ENCODE results near the gene SLC16A9. TPM values are rescaled to one million over a fixed set of nuclear protein-coding genes. Genes with fewer than 3 reads are reported as not detected.
A peak's percentile ranks its signal among the peaks of the same experiment; 100 is the strongest.

The SLC16A9 gene
- polyA plus RNA-seq, 1 donor, result 43.4 TPM

DNA sequence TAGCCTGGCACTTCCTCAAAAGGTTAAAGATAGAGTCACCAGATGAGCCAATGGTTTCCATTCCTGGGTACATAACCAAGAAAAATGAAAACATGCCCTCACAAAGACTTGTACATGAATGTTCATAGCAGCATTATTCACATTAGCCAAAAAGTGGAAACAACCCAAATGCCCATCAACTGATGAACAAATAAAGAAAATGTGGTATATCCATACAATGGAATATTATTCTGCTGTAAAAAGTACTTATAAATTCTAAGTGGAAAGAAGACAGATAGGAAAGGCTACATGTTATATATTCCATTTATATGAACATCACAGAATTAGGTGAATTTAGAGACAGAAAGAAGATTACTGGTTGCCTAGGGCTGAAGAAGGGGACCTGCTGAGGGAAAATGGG lies 10.7 kb upstream of the SLC16A9 start:
- no peak for DNase-seq

DNA sequence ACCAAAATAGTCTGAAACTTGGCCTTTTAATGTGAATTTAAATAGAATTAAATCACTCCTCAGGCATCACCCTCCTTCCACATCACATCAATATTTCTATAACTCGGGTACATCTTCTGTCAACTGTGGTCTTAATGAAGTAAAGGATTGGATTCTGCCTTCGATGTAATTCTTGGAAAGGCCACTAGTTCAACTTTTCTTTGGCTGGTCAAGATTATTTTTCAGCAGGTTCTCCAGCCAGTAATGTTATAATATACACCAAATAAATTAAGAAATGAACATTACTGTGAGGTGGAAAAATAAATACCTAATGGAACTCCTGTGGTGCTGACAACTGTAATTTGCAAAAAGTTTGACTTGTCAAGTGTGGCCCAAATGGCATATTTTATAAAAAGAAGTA lies 9.7 kb upstream of the SLC16A9 start:
- DNase-seq, result no peak

DNA sequence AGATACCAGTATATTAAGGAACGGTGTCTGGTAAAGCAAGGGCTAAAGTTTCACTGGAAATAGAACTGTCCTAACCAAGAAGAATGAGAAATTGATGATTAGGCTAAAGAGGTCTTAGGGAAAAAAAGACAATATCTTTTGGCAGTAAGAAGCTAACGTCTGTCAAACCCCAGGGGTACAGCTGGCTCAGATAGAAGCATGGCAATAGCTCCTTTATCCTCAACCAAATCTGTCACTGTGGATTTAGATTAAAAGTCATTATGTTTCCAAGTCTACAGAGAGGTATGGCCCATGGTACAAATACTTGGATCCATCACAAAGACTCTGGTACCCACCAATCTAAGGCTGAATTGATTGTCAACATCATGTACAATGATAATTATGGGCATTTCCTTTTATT lies 8.6 kb upstream of the SLC16A9 start:
- DNase-seq, result no peak

DNA sequence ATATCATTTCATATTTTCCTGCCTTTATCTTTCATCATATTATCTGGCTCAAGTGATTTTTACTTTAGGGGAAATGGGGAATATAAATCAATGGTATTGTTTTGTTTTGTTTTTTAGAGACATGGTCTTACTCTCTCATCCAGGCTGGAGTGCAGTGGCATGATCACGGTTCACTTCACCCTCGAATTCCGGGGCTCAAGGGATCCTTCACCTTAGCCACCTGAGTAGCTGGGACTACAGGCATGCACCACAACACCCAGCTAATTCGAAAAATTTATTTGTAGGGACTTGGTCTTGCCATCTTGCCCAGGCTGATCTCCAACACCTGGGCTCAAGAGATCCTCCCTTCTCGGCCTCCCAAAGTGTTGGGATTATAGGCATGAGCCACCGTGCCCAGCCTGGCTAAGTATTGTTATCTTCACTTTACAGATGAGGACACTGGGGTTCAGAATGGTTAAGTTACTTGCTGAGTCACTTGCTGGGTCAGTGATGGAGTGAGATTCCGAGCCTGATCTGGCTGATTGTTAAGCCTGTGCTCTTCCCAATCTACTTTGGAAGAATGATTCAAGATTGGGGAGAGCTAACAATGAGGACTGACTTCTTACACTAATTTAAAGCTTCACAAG lies 3.7 kb upstream of the SLC16A9 start:
- no peak for DNase-seq

DNA sequence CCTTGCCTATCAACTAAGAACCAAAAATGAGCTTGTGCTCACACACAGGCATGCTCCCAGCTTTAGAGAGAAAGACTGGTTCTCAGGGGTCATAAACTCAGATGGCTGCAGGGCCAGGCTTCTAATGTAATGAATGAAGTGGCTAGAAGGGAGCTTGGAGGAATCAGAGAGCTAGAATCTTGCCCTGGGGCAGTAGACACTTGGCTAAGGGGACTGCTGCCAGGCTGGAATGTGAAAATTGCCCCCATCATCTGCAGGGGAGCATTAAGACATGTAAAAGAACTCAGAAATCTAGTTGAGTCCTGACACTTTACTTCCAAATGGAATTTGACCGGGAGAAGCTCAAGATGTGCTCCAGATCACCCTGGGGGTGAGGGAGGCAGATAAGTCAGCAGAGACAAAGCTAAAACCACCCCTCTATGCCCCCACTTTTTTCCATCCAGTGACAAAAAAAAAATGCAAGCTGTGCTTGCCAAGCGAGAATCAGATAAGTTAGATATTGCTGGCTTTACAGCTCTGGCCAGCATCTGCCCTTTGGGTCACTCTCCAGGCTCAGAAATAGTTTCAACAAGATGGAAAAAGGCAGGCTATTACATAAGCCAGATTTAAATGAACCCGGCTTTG lies 2.3 kb upstream of the SLC16A9 start:
- DNase-seq, result no peak

DNA sequence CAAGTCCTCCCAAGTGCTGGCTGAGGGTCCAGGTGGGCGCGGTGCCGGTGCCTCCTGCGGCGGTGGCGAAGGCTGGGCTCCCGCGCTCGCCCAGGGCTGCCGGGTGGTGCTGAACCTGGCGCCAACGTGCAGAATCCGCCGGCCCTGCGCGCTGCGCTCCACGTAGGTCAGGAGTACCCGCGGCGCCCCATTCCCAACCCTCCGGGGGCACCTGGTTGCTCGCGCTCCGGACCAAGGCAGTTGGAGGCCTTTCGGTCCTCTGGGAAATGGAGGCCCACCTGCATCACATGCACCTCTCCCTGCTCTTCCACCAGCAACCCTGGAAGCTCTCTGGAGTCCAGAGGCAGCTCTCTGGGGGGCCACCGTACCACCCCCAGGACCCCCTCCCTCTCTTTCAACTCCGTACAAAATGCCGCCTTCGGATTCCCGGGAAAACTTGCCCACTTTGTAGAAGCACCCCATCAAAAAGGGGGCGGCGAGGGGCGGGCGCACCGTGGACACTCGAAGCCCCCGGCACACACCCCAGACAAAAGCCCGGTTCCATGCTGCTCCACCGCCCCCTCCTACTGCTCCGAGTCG lies 745 bp downstream of the SLC16A9 start:
- DNase-seq, result peak; percentile 43

DNA sequence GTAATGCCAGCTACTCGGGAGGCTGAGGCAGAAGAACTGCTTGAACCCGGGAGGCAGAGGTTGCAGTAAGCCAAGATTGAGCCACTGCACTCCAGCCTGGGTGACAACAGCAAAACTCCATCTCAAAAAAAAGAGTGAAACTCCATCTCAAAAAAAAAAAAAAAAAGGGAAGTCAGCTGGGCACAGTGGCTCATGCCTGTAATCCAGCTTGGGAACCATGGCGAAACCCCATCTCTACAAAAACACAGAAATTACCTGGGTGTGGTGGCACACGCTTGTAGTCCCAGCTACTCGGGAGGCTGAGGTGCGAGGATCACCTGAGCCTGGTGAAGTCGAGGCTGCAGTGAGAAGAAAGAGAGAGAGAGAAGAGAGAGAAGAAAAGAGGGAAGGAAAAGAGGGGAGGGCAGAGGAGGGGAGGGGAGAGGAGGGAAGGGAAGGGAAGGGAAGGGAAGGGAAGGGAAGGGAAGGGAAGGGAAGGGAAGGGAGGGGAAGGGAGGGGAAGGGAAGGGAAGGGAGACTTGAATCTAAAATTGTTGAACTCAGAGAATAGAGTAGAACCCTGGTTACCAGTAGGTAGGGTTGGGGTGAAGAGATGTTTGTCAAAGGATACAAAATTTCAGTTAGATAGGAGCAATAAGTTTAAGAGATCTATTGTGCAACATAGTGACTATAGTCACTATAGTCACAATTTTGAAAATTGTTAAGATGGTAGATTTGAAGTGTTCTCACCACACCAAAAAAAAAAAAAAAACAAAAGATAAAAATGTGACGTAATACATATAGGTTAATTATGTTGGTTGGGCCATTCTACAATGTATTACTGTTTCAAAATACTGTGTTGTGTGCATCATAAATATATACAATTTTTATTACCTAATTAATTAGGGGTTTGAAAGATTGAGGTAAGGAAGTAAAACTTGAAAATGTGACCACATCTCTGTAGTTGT lies 2.5 kb downstream of the SLC16A9 start:
- no peak for DNase-seq

DNA sequence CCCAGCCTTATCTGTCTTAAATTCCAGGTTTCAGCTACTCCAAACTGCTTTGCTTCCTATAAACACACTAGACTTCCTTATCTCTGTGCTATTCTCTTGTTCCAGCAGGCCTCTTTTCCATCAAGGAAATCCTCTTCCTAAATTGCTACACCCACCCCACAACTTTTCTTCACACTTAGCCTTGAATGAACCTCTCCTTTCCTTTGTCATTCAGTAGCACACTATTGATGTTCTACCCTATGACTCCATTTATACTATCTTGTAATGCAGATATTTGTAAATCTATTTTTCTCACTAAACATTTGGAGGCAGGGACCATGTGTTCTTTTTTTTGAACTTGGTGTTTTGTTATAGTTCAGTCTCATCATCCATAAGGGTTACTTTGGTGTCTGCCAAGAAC lies 3.7 kb downstream of the SLC16A9 start:
- no peak for DNase-seq

DNA sequence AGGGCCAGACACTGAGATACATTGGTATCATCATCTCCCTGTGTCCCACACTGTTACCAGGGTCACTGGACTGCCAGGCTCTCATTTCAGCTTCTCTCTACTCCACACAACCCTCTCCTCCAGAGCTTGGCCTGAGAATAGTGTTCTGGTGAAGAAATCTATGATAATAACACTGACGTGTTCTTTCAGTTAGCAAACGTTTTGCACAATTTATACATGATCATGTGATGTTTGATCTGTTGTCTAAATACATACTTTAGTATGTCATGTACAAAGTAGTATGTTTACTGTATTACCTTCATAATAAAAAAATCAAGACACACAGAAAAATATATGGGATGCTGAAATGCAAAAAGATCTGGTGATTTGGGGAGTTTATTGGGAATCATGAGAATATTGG lies 5.0 kb downstream of the SLC16A9 start:
- no peak for DNase-seq

DNA sequence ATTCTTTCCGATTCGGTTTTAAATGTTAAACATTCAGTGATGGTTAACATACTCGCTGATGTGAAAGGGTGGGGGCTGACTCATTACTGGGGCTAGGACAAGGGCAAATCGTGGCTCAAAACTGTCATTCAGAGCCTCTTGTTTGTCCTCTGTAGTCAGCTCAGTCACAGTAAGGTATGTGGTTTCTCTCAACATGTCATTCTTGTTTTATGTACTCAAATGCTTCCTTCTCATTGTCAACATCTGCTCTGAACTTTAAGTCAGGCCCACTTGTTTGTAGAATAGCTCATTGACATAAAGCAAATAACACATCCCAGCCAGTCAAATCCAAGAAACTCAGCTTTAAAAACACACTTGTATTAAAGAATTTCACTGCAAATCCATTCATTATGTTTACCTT lies 7.3 kb downstream of the SLC16A9 start:
- DNase-seq, result no peak

DNA sequence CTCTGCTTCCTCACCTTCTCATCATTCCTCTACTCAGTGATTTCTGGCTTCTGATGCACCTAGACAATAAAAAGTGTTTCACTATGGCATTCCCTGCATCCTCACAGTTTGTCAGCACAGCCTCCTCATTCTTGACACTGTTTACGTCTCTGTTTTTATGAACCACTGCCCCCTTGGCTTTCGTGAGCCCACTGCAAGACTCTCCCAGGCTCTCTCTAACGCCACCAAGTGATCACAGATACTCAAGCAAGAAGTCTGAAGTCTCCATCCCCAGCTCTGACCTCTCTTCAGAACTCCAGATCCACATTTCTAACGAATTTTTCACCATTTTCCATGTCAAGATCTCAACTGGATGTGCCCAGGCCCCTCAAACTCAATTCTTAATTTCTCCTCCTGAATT lies 8.9 kb downstream of the SLC16A9 start:
- DNase-seq, result no peak

DNA sequence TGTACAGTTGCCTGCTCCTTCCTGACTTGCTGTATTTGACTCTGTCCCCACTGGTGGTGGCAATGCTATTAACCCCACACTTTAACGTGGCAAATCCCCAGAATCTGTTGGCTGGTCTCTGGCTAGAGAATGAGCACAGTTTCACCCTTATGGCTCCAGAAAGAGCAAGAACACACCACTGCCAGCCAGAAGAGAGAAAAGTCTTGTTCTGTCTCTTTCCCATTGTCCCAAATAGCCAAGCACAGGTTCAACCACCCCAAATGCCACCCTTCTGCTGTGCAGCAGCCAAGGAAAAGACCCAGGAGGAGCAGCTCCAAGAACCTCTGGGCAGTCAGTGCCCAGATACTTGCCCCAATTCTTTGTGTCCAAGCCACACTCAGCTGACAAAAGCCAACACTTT lies 11.3 kb downstream of the SLC16A9 start:
- DNase-seq, result no peak

DNA sequence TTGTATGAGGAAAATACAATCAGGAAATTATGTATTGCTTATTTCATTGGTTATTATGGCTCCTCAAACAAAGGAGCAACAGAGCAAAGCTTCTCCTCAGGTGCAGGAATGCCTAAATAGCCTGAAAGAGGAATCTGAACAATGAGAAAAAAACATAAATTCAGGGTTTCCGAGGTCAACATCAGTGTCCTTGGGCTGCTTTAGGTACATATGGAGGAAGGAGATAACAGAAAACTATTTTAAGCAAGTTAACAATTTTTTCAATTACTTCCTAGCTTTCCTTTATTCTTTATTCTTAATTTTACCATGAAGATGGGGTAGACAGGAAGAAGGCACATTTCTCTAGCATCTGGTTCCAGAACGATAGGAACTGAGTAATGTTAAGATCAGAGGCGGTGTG lies 14.0 kb downstream of the SLC16A9 start:
- no peak for DNase-seq

DNA sequence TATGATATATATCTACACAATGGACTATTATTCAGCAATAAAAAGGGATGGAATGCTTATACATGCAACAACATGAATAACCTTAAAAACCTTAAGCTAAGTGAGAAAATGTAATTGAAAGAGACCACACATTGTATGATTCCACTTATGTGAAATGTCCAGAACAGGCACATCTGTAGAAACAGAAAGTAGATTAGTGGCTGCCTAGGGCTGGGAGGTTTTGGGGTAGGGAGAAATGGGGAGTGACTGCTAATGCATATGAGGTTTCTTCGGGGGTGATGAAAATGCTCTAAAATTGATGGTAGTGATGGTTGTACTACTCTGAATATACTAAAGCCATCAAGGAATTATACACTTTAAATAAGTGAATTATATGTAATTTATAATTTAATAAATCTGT lies 14.7 kb downstream of the SLC16A9 start:
- DNase-seq, result no peak

DNA sequence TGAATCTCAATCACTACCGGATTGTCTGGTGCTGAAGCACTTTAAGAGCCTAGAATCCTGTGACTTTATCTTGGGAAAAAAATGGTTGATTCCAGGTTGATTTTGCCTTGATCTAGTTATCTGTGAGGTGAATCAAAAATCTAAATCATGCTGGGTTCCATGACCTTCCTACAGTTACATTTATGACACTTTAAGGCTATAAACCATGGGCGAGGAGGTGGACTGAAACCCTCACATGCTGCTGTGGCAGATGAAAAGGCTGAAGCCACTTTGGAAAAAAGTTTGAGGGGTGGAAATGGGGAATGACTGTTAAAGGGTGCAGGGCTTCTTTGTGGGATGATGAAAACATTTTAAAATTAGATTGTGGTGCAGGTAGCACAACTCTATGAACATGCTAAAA lies 17.5 kb downstream of the SLC16A9 start:
- no peak for DNase-seq

DNA sequence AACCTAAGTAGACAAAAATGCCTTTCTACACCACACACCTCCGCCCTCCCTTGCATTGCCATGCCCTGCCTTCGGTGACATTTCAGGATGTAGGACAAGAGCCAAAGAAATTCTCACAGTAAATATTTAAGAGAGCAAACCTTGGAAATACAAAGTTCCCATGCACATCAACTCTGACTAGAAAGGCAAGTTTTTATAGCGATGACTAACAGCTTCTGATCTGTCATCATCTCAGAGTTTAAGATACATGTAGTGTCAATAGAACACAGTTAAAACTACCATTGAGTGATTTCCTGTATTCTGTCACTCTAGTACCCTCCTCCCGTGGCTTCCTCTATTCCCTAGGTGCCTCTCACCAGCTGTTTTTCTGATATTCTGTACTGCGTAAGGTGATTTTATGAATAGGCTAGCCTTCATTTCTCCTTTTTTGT lies 20.7 kb downstream of the SLC16A9 start:
- no peak for DNase-seq

DNA sequence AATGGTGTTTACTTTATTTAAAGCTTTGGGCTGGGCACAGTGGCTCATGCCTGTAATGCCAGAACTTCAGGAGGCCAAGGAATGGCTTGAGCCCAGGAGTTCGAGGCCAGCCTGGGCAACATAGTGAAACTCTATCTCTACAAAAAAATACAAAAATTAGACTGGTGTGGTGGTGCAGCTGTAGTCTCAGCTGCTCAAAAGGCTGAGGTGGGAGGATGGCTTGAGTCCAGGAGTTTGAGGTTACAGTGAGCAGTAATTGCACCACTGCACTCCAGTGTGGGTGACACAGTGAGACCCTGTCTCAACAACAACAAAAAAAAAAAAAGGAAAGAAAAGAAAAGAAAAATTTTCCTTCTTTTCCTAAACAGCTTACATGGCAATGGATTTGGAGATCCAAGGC lies 22.0 kb downstream of the SLC16A9 start:
- DNase-seq, result no peak

DNA sequence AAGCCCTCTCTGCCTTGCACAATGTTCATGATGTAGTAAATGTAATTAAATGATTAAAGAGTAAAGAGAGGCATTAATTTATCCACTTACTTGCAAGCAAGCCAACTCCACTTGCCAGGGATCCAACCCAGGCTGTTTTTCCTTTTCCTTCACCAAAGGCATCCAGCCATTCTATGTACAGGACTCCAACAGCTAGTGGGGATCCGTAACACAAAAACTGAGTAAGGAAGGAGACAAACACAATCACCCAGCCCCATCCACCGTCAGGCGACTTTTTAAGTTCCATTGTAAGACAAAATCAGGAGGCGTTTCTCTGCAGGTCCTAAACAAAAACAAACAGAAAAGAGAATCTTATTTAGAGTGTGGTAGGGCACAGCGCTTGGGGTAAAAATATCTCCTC lies 25.6 kb downstream of the SLC16A9 start:
- no peak for DNase-seq

DNA sequence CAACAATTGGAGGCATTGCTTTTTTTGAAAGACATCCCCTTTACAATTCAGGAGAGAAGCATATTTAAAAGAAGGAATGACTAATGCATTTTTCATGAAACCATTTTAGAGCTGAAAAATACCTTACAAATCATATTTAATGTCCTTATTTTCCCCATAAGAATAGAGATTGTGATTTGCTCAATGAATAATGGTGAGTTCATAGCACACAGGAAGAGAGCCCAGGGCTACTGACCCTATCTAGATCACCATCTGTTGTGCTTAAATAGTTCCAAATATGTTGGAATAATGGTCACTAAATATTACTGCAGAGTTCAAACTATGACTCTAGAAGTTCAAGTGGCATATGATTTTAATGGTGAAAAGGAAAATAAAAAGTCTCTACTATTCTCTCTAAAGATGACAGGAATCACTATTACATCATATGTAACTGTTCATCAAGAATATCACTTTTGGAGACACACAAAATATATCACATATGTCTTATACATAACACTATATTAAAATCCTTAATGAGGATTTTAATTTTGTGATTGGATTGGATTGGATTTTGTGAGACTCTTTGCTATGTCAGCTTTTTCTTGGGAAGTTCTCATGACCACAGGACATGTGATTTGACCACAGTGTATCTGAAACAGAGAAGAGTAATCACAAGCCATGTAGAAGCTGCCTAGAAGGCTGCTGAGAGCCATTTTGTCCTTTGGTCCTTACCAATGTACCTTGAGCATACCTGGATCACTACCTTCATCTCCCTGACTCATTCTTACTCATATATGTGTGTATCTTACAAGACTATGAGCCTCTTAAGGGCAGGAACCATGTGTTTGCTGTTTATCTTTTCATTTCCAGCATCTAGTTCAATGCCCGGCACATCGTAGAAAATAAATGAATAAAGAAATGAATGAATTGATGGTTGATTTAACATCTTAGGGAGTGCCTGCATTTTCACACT lies 26.4 kb downstream of the SLC16A9 start:
- no peak for DNase-seq

DNA sequence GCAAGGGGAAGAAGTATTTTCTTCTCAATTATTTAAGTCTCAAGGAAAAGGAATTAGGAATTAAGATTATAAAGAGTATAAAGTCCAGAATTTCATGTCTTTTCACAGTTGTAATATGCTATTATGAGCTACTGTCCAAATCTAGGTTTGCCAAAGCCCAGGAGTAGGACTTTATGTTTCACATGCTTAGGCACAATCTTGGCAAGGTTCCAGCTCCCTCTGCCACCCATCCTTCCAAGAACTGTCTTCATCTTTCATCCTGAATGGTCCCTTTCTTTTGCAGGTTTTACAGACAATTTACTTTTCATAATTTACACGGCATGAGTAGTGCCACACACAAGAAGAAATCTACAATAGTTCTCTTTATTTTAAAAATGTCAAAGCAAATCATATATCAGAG lies 29.5 kb downstream of the SLC16A9 start:
- DNase-seq, result no peak

DNA sequence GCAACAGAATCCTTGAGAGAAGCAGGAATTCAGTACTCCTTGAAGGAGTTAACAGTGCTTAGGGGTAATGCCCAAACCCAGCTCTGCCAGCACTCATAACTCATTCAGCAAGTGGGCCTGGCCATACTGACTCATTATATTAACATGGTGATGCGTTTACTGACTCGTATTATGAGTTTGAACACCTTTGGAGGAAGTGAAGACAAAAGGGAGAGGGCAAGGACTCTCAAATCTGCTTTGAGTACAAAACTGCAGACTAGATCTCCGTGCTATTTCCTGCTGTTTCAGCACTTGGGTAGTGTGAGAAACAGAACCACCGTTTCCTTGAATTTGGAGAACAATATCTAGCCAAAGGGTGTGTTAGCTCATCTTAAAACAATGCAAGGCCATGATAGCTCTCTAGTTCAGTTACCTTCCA lies 30.8 kb downstream of the SLC16A9 start:
- DNase-seq, result no peak

All from left kidney (tissue), 2 donors.